ENCODE data around the gene RICTOR.
A peak's percentile ranks its signal among the peaks of the same experiment; 100 is the strongest.
"Not testable (repeated sequence)": the region's sequence is repeated elsewhere in the genome, so short reads cannot be mapped to it uniquely, and the experiment has no call there.

RICTOR gene

GRCh38 chr5:39015743-39016586, 58.2 kb downstream of the RICTOR start:
- Mint-ChIP-seq H3K27ac (peak overlapping the region; percentile 15), H3K4me1 (peaks cover 12% of the 10 kb centered on the region), H3K9me3 (peaks cover 6% of the 10 kb centered on the region), H3K4me3 (no peak overlapping the region), H3K36me3 (peaks cover 59% of the 10 kb centered on the region), H3K27me3 (no peaks in the 10 kb centered on the region)
- ATAC-seq = no peak

GRCh38 chr5:39014561-39014960, 59.6 kb downstream of the RICTOR start:
- peaks cover 65% of the 10 kb centered on the region for H3K36me3 Mint-ChIP-seq
- peaks cover 10% of the 10 kb centered on the region for H3K9me3 Mint-ChIP-seq

GRCh38 chr5:39013938-39014337, 60.3 kb downstream of the RICTOR start:
- Mint-ChIP-seq H3K27me3 (no peaks in the 10 kb centered on the region), H3K4me3 (no peak overlapping the region), H3K36me3 (peaks cover 58% of the 10 kb centered on the region), H3K27ac (no peak overlapping the region), H3K9me3 (peaks cover 10% of the 10 kb centered on the region), H3K4me1 (peaks cover 16% of the 10 kb centered on the region)
- no peak for ATAC-seq

More at GRCh38 chr5:39014561-39014960, 59.6 kb downstream of the RICTOR start:
- H3K27me3 Mint-ChIP-seq = no peaks in the 10 kb centered on the region
- peaks cover 16% of the 10 kb centered on the region for H3K4me1 Mint-ChIP-seq
- ATAC-seq = no peak
- no peak overlapping the region for H3K27ac Mint-ChIP-seq
- H3K4me3 Mint-ChIP-seq = no peak overlapping the region

- ATAC-seq, H3K27ac Mint-ChIP-seq, H3K4me3 Mint-ChIP-seq, H3K4me1 Mint-ChIP-seq, H3K9me3 Mint-ChIP-seq, H3K27me3 Mint-ChIP-seq: not testable (repeated sequence)
- peaks cover 42% of the 10 kb centered on the region for H3K36me3 Mint-ChIP-seq
These were observed 63.2 kb downstream of the RICTOR start for GRCh38 chr5:39010958-39011357.

GRCh38 chr5:39009981-39010380, 64.2 kb downstream of the RICTOR start:
- Mint-ChIP-seq H3K4me3 (no peak overlapping the region), H3K27me3 (no peaks in the 10 kb centered on the region), H3K9me3 (peaks cover 10% of the 10 kb centered on the region), H3K27ac (no peak overlapping the region), H3K36me3 (peaks cover 43% of the 10 kb centered on the region), H3K4me1 (peaks cover 5% of the 10 kb centered on the region)
- ATAC-seq = no peak

- Mint-ChIP-seq H3K27me3 (no peaks in the 10 kb centered on the region), H3K36me3 (peaks cover 44% of the 10 kb centered on the region), H3K9me3 (peaks cover 10% of the 10 kb centered on the region), H3K4me1 (peaks cover 5% of the 10 kb centered on the region), H3K27ac (no peak overlapping the region), H3K4me3 (no peak overlapping the region)
- no peak for ATAC-seq
These were observed 64.9 kb downstream of the RICTOR start for GRCh38 chr5:39009280-39009679.

- no peak overlapping the region for H3K4me3 Mint-ChIP-seq
- H3K9me3 Mint-ChIP-seq = peaks cover 5% of the 10 kb centered on the region
These were observed 67.5 kb downstream of the RICTOR start for GRCh38 chr5:39006650-39007049.

GRCh38 chr5:39005566-39006232, 68.5 kb downstream of the RICTOR start:
- no peaks in the 10 kb centered on the region for H3K27me3 Mint-ChIP-seq
- peaks cover 4% of the 10 kb centered on the region for H3K9me3 Mint-ChIP-seq
- H3K4me1 Mint-ChIP-seq = peaks cover 20% of the 10 kb centered on the region
- no peak overlapping the region for H3K4me3 Mint-ChIP-seq
- H3K27ac Mint-ChIP-seq = peak overlapping the region; percentile 18
- ATAC-seq = no peak
- H3K36me3 Mint-ChIP-seq = peaks cover 36% of the 10 kb centered on the region

More at GRCh38 chr5:39006650-39007049, 67.5 kb downstream of the RICTOR start:
- no peaks in the 10 kb centered on the region for H3K27me3 Mint-ChIP-seq
- H3K4me1 Mint-ChIP-seq = peaks cover 12% of the 10 kb centered on the region
- peaks cover 37% of the 10 kb centered on the region for H3K36me3 Mint-ChIP-seq
- ATAC-seq = no peak
- no peak overlapping the region for H3K27ac Mint-ChIP-seq

GRCh38 chr5:39001683-39002082, 72.5 kb downstream of the RICTOR start:
- Mint-ChIP-seq H3K36me3 (peaks cover 54% of the 10 kb centered on the region), H3K27me3 (no peaks in the 10 kb centered on the region), H3K27ac (peak overlapping the region; percentile 8), H3K4me3 (no peak overlapping the region), H3K4me1 (peaks cover 26% of the 10 kb centered on the region), H3K9me3 (no peaks in the 10 kb centered on the region)
- no peak for ATAC-seq

- no peaks in the 10 kb centered on the region for H3K27me3 Mint-ChIP-seq
- H3K36me3 Mint-ChIP-seq = peaks cover 48% of the 10 kb centered on the region
- H3K4me1 Mint-ChIP-seq = peaks cover 26% of the 10 kb centered on the region
- no peak overlapping the region for H3K4me3 Mint-ChIP-seq
- ATAC-seq = no peak
- H3K27ac Mint-ChIP-seq = peak overlapping the region; percentile 22
- no peaks in the 10 kb centered on the region for H3K9me3 Mint-ChIP-seq
These were observed 75.2 kb downstream of the RICTOR start for GRCh38 chr5:38999037-38999436.

- Mint-ChIP-seq H3K4me1 (peaks cover 31% of the 10 kb centered on the region), H3K36me3 (peaks cover 54% of the 10 kb centered on the region)
These were observed 76.6 kb downstream of the RICTOR start for GRCh38 chr5:38997591-38997990.

GRCh38 chr5:38996123-38996522, 78.1 kb downstream of the RICTOR start:
- no peak overlapping the region for H3K4me3 Mint-ChIP-seq
- no peaks in the 10 kb centered on the region for H3K9me3 Mint-ChIP-seq
- H3K4me1 Mint-ChIP-seq = peaks cover 18% of the 10 kb centered on the region
- no peak overlapping the region for H3K27ac Mint-ChIP-seq
- no peak for ATAC-seq
- no peaks in the 10 kb centered on the region for H3K27me3 Mint-ChIP-seq
- peaks cover 46% of the 10 kb centered on the region for H3K36me3 Mint-ChIP-seq

More at GRCh38 chr5:38997591-38997990, 76.6 kb downstream of the RICTOR start:
- Mint-ChIP-seq H3K9me3 (no peaks in the 10 kb centered on the region), H3K4me3 (no peak overlapping the region), H3K27me3 (no peaks in the 10 kb centered on the region), H3K27ac (peak overlapping the region; percentile 53)
- no peak for ATAC-seq

GRCh38 chr5:38994324-38994927, 79.8 kb downstream of the RICTOR start:
- peaks cover 9% of the 10 kb centered on the region for H3K4me1 Mint-ChIP-seq
- H3K9me3 Mint-ChIP-seq = peaks cover 3% of the 10 kb centered on the region
- ATAC-seq = no peak
- H3K27ac Mint-ChIP-seq = no peak overlapping the region
- no peaks in the 10 kb centered on the region for H3K27me3 Mint-ChIP-seq
- no peak overlapping the region for H3K4me3 Mint-ChIP-seq
- peaks cover 46% of the 10 kb centered on the region for H3K36me3 Mint-ChIP-seq

GRCh38 chr5:38989974-38990719, 84.1 kb downstream of the RICTOR start:
- ATAC-seq, H3K4me3 Mint-ChIP-seq, H3K9me3 Mint-ChIP-seq, H3K27me3 Mint-ChIP-seq, H3K27ac Mint-ChIP-seq: not testable (repeated sequence)
- peaks cover 24% of the 10 kb centered on the region for H3K4me1 Mint-ChIP-seq
- H3K36me3 Mint-ChIP-seq = peaks cover 67% of the 10 kb centered on the region
